Astrocyte (in vitro differentiated cells and primary cell): Measurements from ENCODE around the gene LFNG. TPM values are rescaled to one million over a fixed set of nuclear protein-coding genes. Genes with fewer than 3 reads are reported as not detected.
A peak's percentile ranks its signal among the peaks of the same experiment; 100 is the strongest.

Experiments used
- DNase-seq: peaks from one replicate; pipeline ENCODE4 v3.0.0-alpha.2; 2010; ENCODE audit warnings: low read depth
- FAIRE-seq: peaks from 2 replicates; lab custom pipeline; 2011; peaks lifted over from hg19 to GRCh38; lab: Jason Lieb, UNC
- H2AFZ ChIP-seq: 2 replicates; pipeline ENCODE4 v1.6.0; 2012; ENCODE audit warnings: low read depth, low read length, inconsistent platforms
- H3K27ac ChIP-seq: 2 replicates; pipeline ENCODE4 v1.5.1; 2011; ENCODE audit warnings: low read depth, low read length, inconsistent platforms
- H3K27me3 ChIP-seq: 2 replicates; pipeline ENCODE4 v1.6.0; 2011; ENCODE audit warnings: low read length, inconsistent platforms; ENCODE audit not compliant: insufficient read depth
- H3K36me3 ChIP-seq: 2 replicates; pipeline ENCODE4 v1.5.1; 2011; ENCODE audit warnings: low read length, inconsistent platforms; ENCODE audit not compliant: insufficient read depth
- H3K4me1 ChIP-seq: 2 replicates; pipeline ENCODE4 v1.5.1; 2011; ENCODE audit warnings: low read length, inconsistent platforms; ENCODE audit not compliant: insufficient read depth
- H3K4me2 ChIP-seq: 2 replicates; pipeline ENCODE4 v1.6.0; 2012; ENCODE audit warnings: low read length, inconsistent platforms
- H3K4me3 ChIP-seq: 2 replicates; pipeline ENCODE4 v1.5.1; 2011; ENCODE audit warnings: low read depth, mild to moderate bottlenecking, low read length, inconsistent platforms; ENCODE audit not compliant: insufficient read depth
- H3K79me2 ChIP-seq: 2 replicates; pipeline ENCODE4 v1.6.0; 2012; ENCODE audit warnings: mild to moderate bottlenecking, low read length, inconsistent platforms; ENCODE audit not compliant: insufficient read depth
- H3K9ac ChIP-seq: 2 replicates; pipeline ENCODE4 v1.6.0; 2012; ENCODE audit warnings: mild to moderate bottlenecking, low read length, inconsistent platforms
- H3K9me3 ChIP-seq: 2 replicates; pipeline ENCODE4 v1.5.1; 2012; ENCODE audit warnings: low read depth, mild to moderate bottlenecking, low read length, inconsistent platforms; ENCODE audit not compliant: insufficient read depth
- H4K20me1 ChIP-seq: 2 replicates; pipeline ENCODE4 v1.6.0; 2012; ENCODE audit warnings: low read length, inconsistent platforms; ENCODE audit not compliant: insufficient read depth
- H3K27ac Mint-ChIP-seq: one replicate; pipeline ENCODE4 v1.8.0; 2021; ENCODE audit warnings: mild to moderate bottlenecking, mixed read lengths; ENCODE audit not compliant: unreplicated experiment
- H3K27me3 Mint-ChIP-seq: one replicate; pipeline ENCODE4 v1.8.0; 2021; ENCODE audit warnings: low read depth, mixed read lengths; ENCODE audit not compliant: unreplicated experiment
- H3K36me3 Mint-ChIP-seq: one replicate; pipeline ENCODE4 v1.8.0; 2021; ENCODE audit warnings: low read depth, mixed read lengths; ENCODE audit not compliant: unreplicated experiment
- H3K4me1 Mint-ChIP-seq: one replicate; pipeline ENCODE4 v1.8.0; 2021; ENCODE audit warnings: low read depth, mixed read lengths; ENCODE audit not compliant: unreplicated experiment
- H3K4me3 Mint-ChIP-seq: one replicate; pipeline ENCODE4 v1.8.0; 2021; ENCODE audit warnings: mild to moderate bottlenecking, moderate library complexity, mixed read lengths; ENCODE audit not compliant: unreplicated experiment
- H3K9me3 Mint-ChIP-seq: one replicate; pipeline ENCODE4 v1.8.0; 2021; ENCODE audit warnings: mild to moderate bottlenecking, mixed read lengths; ENCODE audit not compliant: unreplicated experiment
- EZH2 ChIP-seq: IDR thresholded peaks from 2 replicates; pipeline ENCODE4 v1.6.1; 2012; ENCODE audit warnings: mild to moderate bottlenecking, low read length, inconsistent platforms; ENCODE audit not compliant: insufficient read depth
- total RNA-seq: library from RNA; stranded (reverse); gene quantifications from 2 replicates; pipeline ENCODE4 v1.2.1, GENCODE V29; 2021
- TF ChIP-seq, protein P1 (sequence below): IDR thresholded peaks from 2 replicates; pipeline ENCODE4 v1.5.1; 2011; ENCODE audit warnings: low read depth, mild to moderate bottlenecking, inconsistent platforms, low read length, moderate library complexity; ENCODE audit not compliant: insufficient read depth

The LFNG gene
- total RNA-seq, 1 donor from 2014 or later = 58.6 TPM

DNA sequence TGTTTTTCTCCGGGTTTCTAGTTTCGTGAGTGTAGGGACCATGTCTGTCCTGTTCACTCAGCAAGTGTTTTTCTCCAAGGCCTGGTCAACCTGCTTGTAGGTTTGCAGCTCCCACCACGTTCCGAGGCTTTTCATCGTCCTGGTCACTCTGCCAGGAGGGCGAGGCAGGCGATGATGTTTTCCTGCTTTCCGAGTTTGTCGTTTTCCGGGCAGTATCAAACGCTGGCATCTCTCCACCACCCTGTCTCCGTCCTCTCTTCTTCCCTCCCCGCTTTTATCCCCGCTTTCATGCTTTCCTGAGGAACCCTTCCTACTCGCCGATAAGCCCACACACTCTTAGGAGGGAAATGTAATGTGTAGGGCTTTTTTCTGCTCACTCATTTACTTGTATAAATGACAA, 50.4 kb downstream of the LFNG start:
- H3K36me3 Mint-ChIP-seq = peaks cover 15% of the 10 kb centered on the region
- no peak overlapping the region for H3K4me3 Mint-ChIP-seq
- H3K27me3 ChIP-seq = no peaks in the 10 kb centered on the region
- no peak for DNase-seq
- H3K4me3 ChIP-seq = no peak overlapping the region
- H3K4me2 ChIP-seq = no peak overlapping the region
- H3K9ac ChIP-seq = no peak overlapping the region
- H4K20me1 ChIP-seq = peaks cover 23% of the 10 kb centered on the region
- no peak overlapping the region for H3K27ac ChIP-seq
- H2AFZ ChIP-seq = no peak overlapping the region
- H3K4me1 ChIP-seq = peaks cover 20% of the 10 kb centered on the region
- H3K4me1 Mint-ChIP-seq = peaks cover 17% of the 10 kb centered on the region
- H3K9me3 Mint-ChIP-seq = no peaks in the 10 kb centered on the region
- TF ChIP-seq EZH2 = no peak
- TF ChIP-seq, protein P1, sequence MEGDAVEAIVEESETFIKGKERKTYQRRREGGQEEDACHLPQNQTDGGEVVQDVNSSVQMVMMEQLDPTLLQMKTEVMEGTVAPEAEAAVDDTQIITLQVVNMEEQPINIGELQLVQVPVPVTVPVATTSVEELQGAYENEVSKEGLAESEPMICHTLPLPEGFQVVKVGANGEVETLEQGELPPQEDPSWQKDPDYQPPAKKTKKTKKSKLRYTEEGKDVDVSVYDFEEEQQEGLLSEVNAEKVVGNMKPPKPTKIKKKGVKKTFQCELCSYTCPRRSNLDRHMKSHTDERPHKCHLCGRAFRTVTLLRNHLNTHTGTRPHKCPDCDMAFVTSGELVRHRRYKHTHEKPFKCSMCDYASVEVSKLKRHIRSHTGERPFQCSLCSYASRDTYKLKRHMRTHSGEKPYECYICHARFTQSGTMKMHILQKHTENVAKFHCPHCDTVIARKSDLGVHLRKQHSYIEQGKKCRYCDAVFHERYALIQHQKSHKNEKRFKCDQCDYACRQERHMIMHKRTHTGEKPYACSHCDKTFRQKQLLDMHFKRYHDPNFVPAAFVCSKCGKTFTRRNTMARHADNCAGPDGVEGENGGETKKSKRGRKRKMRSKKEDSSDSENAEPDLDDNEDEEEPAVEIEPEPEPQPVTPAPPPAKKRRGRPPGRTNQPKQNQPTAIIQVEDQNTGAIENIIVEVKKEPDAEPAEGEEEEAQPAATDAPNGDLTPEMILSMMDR = no peak
- no peaks in the 10 kb centered on the region for H3K36me3 ChIP-seq
- no peak for FAIRE-seq
- no peaks in the 10 kb centered on the region for H3K9me3 ChIP-seq
- no peak overlapping the region for H3K27ac Mint-ChIP-seq
- peaks cover 4% of the 10 kb centered on the region for H3K79me2 ChIP-seq
- no peaks in the 10 kb centered on the region for H3K27me3 Mint-ChIP-seq

DNA sequence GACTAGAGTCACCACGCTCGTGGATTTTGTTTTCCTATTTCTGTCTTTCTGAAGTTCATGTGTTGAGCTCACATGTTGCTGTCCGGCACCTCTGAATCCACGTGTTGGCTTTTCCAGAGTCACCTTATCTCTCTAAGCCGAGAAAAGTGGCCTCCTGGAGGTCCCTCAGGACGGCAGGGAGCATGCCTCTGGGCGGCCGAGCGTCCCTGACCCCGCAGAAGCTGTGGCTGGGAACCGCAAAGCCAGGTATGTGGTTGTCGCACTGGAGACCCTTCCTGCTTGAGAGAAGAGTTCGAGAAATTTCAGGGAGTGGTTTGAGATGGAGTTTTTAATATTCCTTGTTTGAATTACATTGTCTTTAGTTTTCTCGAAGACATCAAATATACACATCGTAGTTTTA, 51.8 kb downstream of the LFNG start:
- Mint-ChIP-seq H3K9me3 (no peaks in the 10 kb centered on the region), H3K4me3 (no peak overlapping the region), H3K27me3 (no peaks in the 10 kb centered on the region), H3K27ac (no peak overlapping the region), H3K4me1 (peaks cover 22% of the 10 kb centered on the region), H3K36me3 (peaks cover 20% of the 10 kb centered on the region)
- Histone ChIP-seq H3K4me1 (peaks cover 20% of the 10 kb centered on the region), H3K9me3 (no peaks in the 10 kb centered on the region), H4K20me1 (peaks cover 13% of the 10 kb centered on the region), H3K36me3 (no peaks in the 10 kb centered on the region), H3K79me2 (no peaks in the 10 kb centered on the region), H2AFZ (no peak overlapping the region), H3K4me2 (no peak overlapping the region), H3K27ac (no peak overlapping the region), H3K4me3 (no peak overlapping the region), H3K9ac (no peak overlapping the region), H3K27me3 (no peaks in the 10 kb centered on the region)
- no peak for FAIRE-seq
- DNase-seq = no peak
- TF ChIP-seq EZH2 = no peak
- TF ChIP-seq, protein P1 = no peak

DNA sequence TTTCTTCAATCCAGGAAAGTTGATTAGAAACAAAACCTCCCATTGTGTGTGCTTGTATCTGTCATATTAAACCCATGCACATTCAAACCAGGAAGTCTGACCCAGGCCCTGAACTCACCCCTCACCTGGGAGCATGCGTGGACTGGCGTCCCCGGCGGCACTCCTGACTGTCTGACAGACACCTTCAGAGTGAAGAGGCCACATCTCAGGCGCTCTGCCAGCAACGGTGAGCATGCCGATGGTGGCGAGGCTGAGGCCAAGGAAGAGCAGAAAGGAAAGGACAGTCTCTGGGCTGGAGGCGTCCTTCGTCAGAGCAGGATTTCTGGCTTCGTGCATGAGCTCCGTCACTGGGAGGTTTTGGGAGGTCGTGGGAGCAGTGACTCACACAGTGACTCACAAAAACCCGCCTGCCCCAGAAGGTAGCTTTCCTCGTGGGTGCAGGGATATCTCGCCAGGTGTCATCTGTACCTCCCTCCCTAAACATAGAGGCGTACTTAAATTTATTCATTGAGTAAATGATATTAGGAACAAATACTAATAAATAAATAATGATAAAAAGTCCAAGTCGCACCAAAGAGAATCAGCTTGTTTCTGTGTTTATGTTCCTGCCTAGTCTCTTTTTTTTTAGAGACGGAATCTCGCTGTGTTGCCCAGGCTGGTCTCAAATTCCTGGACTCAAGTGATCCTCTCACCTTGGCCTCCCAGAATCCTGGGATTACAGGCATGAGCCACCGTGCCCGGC, 52.7 kb downstream of the LFNG start:
- TF ChIP-seq EZH2 = no peak
- TF ChIP-seq, protein P1 = no peak
- H3K27ac ChIP-seq = peak overlapping the region; percentile 55
- H3K36me3 ChIP-seq = no peaks in the 10 kb centered on the region
- peaks cover 7% of the 10 kb centered on the region for H4K20me1 ChIP-seq
- FAIRE-seq (no peak), DNase-seq (peak; percentile 74)
- no peaks in the 10 kb centered on the region for H3K9me3 ChIP-seq
- peak overlapping the region; percentile 13 for H2AFZ ChIP-seq
- no peaks in the 10 kb centered on the region for H3K79me2 ChIP-seq
- Mint-ChIP-seq H3K9me3 (no peaks in the 10 kb centered on the region), H3K36me3 (peaks cover 20% of the 10 kb centered on the region), H3K27me3 (no peaks in the 10 kb centered on the region), H3K27ac (peak overlapping the region; percentile 72), H3K4me1 (peaks cover 20% of the 10 kb centered on the region), H3K4me3 (peak overlapping the region; percentile 54)
- peaks cover 16% of the 10 kb centered on the region for H3K4me1 ChIP-seq
- no peak overlapping the region for H3K4me3 ChIP-seq
- peak overlapping the region; percentile 67 for H3K4me2 ChIP-seq
- H3K9ac ChIP-seq = peak overlapping the region; percentile 60
- no peaks in the 10 kb centered on the region for H3K27me3 ChIP-seq
